Stimulated activated CD8-positive, alpha-beta memory T cell treated with anti-CD3 and anti-CD28 coated beads, Interleukin-12 subunit alpha, Interleukin-12 subunit beta, amount 100 ng/mL, for 4 hours (primary cell): ENCODE results near the gene NPNT.

ENCODE experiments used
- DNase-seq: peaks from one replicate; pipeline ENCODE4 v3.0.0-alpha.2; 2020; ENCODE audit warnings: low read depth

NPNT gene

GRCh38 chr4:105917171-105917685, 22.0 kb downstream of the NPNT start:
- no peak for DNase-seq

- DNase-seq = no peak
These were observed 26.0 kb downstream of the NPNT start for GRCh38 chr4:105921301-105921700.

GRCh38 chr4:105923497-105924238, 28.4 kb downstream of the NPNT start:
- DNase-seq = no peak

GRCh38 chr4:105924341-105924740, 29.1 kb downstream of the NPNT start:
- no peak for DNase-seq

- DNase-seq = no peak
These were observed 35.4 kb downstream of the NPNT start for GRCh38 chr4:105930698-105931097.

- no peak for DNase-seq
These were observed 37.8 kb downstream of the NPNT start for GRCh38 chr4:105933083-105933482.

GRCh38 chr4:105934386-105934785, 39.1 kb downstream of the NPNT start:
- DNase-seq = no peak

GRCh38 chr4:105936901-105937300, 41.6 kb downstream of the NPNT start:
- DNase-seq = no peak

- no peak for DNase-seq
These were observed 42.5 kb downstream of the NPNT start for GRCh38 chr4:105937759-105938158.

GRCh38 chr4:105943234-105943633, 48.0 kb downstream of the NPNT start:
- DNase-seq = no peak

GRCh38 chr4:105944540-105944939, 49.3 kb downstream of the NPNT start:
- no peak for DNase-seq

- no peak for DNase-seq
These were observed 51.5 kb downstream of the NPNT start for GRCh38 chr4:105946771-105947170.

GRCh38 chr4:105950701-105951100, 55.4 kb downstream of the NPNT start:
- no peak for DNase-seq

GRCh38 chr4:105951198-105951597, 55.9 kb downstream of the NPNT start:
- no peak for DNase-seq

- DNase-seq = no peak
These were observed 57.3 kb downstream of the NPNT start for GRCh38 chr4:105952591-105952990.

GRCh38 chr4:105956569-105956968, 61.3 kb downstream of the NPNT start:
- DNase-seq = no peak

- DNase-seq = no peak
These were observed 62.4 kb downstream of the NPNT start for GRCh38 chr4:105957680-105958079.

GRCh38 chr4:105963461-105964400, 68.5 kb downstream of the NPNT start:
- DNase-seq = no peak

GRCh38 chr4:105965183-105965800, 70.0 kb downstream of the NPNT start:
- DNase-seq = no peak

- no peak for DNase-seq
These were observed 70.8 kb downstream of the NPNT start for GRCh38 chr4:105966051-105966450.

GRCh38 chr4:105967058-105967658, 71.9 kb downstream of the NPNT start:
- DNase-seq = no peak

GRCh38 chr4:105969575-105969974, 74.3 kb downstream of the NPNT start:
- no peak for DNase-seq
